Measurements from ENCODE around the gene ESYT3.

DNA sequence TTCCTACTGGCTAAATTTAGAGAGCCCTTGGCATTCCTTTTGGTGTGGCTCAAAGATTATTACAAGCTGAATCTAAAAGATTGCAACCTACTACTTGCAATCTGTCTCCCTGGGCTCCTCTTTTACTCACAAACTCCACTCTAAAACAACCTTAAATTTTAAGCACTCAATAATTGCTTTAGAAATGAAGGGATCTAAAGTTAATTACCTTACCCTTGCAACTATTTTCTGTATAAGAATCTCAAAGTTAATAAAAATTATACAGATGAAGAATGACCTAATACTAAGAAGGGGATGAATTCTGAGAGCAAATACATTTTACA is 60.2 kb downstream of the ESYT3 start:
- TF ChIP-seq, protein P1, sequence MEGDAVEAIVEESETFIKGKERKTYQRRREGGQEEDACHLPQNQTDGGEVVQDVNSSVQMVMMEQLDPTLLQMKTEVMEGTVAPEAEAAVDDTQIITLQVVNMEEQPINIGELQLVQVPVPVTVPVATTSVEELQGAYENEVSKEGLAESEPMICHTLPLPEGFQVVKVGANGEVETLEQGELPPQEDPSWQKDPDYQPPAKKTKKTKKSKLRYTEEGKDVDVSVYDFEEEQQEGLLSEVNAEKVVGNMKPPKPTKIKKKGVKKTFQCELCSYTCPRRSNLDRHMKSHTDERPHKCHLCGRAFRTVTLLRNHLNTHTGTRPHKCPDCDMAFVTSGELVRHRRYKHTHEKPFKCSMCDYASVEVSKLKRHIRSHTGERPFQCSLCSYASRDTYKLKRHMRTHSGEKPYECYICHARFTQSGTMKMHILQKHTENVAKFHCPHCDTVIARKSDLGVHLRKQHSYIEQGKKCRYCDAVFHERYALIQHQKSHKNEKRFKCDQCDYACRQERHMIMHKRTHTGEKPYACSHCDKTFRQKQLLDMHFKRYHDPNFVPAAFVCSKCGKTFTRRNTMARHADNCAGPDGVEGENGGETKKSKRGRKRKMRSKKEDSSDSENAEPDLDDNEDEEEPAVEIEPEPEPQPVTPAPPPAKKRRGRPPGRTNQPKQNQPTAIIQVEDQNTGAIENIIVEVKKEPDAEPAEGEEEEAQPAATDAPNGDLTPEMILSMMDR (IDR thresholded peaks at IDR 0.05; ENCODE audit: low read depth, low read length), result no peak
- no peak for TF ChIP-seq EZH2phosphoT487 (IDR thresholded peaks at IDR 0.05; ENCODE audit: low read depth)

Data from OCI-LY3 (cell line).